ENCODE measurements around the gene ANKRD35. TPM values are rescaled to one million over a fixed set of nuclear protein-coding genes. Genes with fewer than 3 reads are reported as not detected.

Gene ANKRD35
- polyA plus RNA-seq, 1 donor (not counting 4 experiments of a cell fraction or from before 2014, with no cell fraction given): 0.46 TPM

- Histone ChIP-seq H4K20me1 (ENCODE audit: control insufficient read depth, extremely low read depth, insufficient read depth, low read length) (no peaks in the 10 kb centered on the region), H3K4me1 (ENCODE audit: control insufficient read depth, extremely low read depth, insufficient read depth, low read length) (peaks cover 8% of the 10 kb centered on the region), H3K9me1 (ENCODE audit: control insufficient read depth, extremely low read depth, insufficient read depth, low read length) (no peaks in the 10 kb centered on the region), H3K4me2 (ENCODE audit: control insufficient read depth, extremely low read depth, insufficient read depth, low read depth, low read length) (no peak overlapping the region), H3K79me2 (ENCODE audit: control insufficient read depth, insufficient read depth, low read length) (no peaks in the 10 kb centered on the region), H3K4me3 (ENCODE audit: control insufficient read depth in 2 of 3, extremely low read depth in 1 of 3, insufficient read depth in 2 of 3, low read depth in 1 of 3, low read length in 3 of 3) (no peak overlapping the region), H3K27ac (ENCODE audit: control insufficient read depth, insufficient read depth, low read length) (no peak overlapping the region), H3K36me3 (ENCODE audit: control insufficient read depth in 2 of 2, extremely low read depth in 1 of 2, insufficient read depth in 2 of 2, low read length in 2 of 2) (no peaks in the 10 kb centered on the region), H3K27me3 (ENCODE audit: control insufficient read depth, extremely low read depth, insufficient read depth, low read length) (no peaks in the 10 kb centered on the region), H2AFZ (ENCODE audit: control insufficient read depth, low read length) (no peak overlapping the region), H3K9me3 (ENCODE audit: control insufficient read depth, low read depth, low read length) (no peaks in the 10 kb centered on the region), H3K9ac (ENCODE audit: control insufficient read depth, extremely low read depth, insufficient read depth, low read length) (no peak overlapping the region)
- dilution Hi-C loops (cut with MboI; ENCODE audit: extremely low pct_ligation_motif_present, low sequenced_read_pairs): no loop called here
- TF ChIP-seq CTCF (optimal IDR thresholded peaks at IDR 0.05 in 1 of 3, IDR thresholded peaks at IDR 0.05 in 1 of 3, conservative IDR thresholded peaks at IDR 0.05 in 1 of 3; ENCODE audit: extremely low read depth in 1 of 3, insufficient read depth in 2 of 3, low read length in 3 of 3) (no peak), EZH2 (IDR thresholded peaks at IDR 0.05; ENCODE audit: low read length) (no peak)
- FAIRE-seq: no peak
- no peak for DNase-seq (ENCODE audit: low read depth, low spot score)
These were observed 991 bp downstream of the ANKRD35 start for GRCh38 chr1:145884675-145885074.

GRCh38 chr1:145879775-145880174 is 5.9 kb downstream of the ANKRD35 start:
- Histone ChIP-seq H2AFZ (ENCODE audit: control insufficient read depth, low read length) (peak overlapping the region; percentile 54), H3K27me3 (ENCODE audit: control insufficient read depth, extremely low read depth, insufficient read depth, low read length) (no peaks in the 10 kb centered on the region), H4K20me1 (ENCODE audit: control insufficient read depth, extremely low read depth, insufficient read depth, low read length) (no peaks in the 10 kb centered on the region), H3K79me2 (ENCODE audit: control insufficient read depth, insufficient read depth, low read length) (no peaks in the 10 kb centered on the region), H3K4me1 (ENCODE audit: control insufficient read depth, extremely low read depth, insufficient read depth, low read length) (peaks cover 12% of the 10 kb centered on the region), H3K9ac (ENCODE audit: control insufficient read depth, extremely low read depth, insufficient read depth, low read length) (no peak overlapping the region), H3K9me1 (ENCODE audit: control insufficient read depth, extremely low read depth, insufficient read depth, low read length) (no peaks in the 10 kb centered on the region), H3K27ac (ENCODE audit: control insufficient read depth, insufficient read depth, low read length) (no peak overlapping the region), H3K9me3 (ENCODE audit: control insufficient read depth, low read depth, low read length) (no peaks in the 10 kb centered on the region), H3K4me2 (ENCODE audit: control insufficient read depth, extremely low read depth, insufficient read depth, low read depth, low read length) (no peak overlapping the region), H3K4me3 (ENCODE audit: control insufficient read depth in 2 of 3, extremely low read depth in 1 of 3, insufficient read depth in 2 of 3, low read depth in 1 of 3, low read length in 3 of 3) (no peak overlapping the region), H3K36me3 (ENCODE audit: control insufficient read depth in 2 of 2, extremely low read depth in 1 of 2, insufficient read depth in 2 of 2, low read length in 2 of 2) (no peaks in the 10 kb centered on the region)
- TF ChIP-seq CTCF (optimal IDR thresholded peaks at IDR 0.05 in 1 of 3, IDR thresholded peaks at IDR 0.05 in 1 of 3, conservative IDR thresholded peaks at IDR 0.05 in 1 of 3; ENCODE audit: extremely low read depth in 1 of 3, insufficient read depth in 2 of 3, low read length in 3 of 3): no peak
- no peak for TF ChIP-seq EZH2 (IDR thresholded peaks at IDR 0.05; ENCODE audit: low read length)
- no peak for DNase-seq (ENCODE audit: low read depth, low spot score)
- FAIRE-seq: no peak
- dilution Hi-C loops (cut with MboI; ENCODE audit: extremely low pct_ligation_motif_present, low sequenced_read_pairs): no loop called here

All from keratinocyte (primary cell).